Small intestine (tissue), 7 donors: Measurements from ENCODE around the gene PNLIP. TPM values are rescaled to one million over a fixed set of nuclear protein-coding genes. Genes with fewer than 3 reads are reported as not detected.

Experiments
- DNase-seq, 2 donors: peaks; one replicate each; pipeline versions ENCODE4 v3.0.0 to v3.0.0-alpha.2; 2013
- FAIRE-seq: peaks from 2 replicates; lab custom pipeline; 2012; peaks lifted over from hg19 to GRCh38; lab: Jason Lieb, UNC
- H3K27ac ChIP-seq, 3 donors: one replicate each; pipeline ENCODE4 v1.5.1; 2013; ENCODE audit warnings: low read length in 2 of 3, mild to moderate bottlenecking in 2 of 3, control low read depth in 1 of 3, inconsistent platforms in 1 of 3, low read depth in 1 of 3, moderate library complexity in 1 of 3
- H3K27me3 ChIP-seq, 3 donors: one replicate each; pipeline ENCODE4 v1.6.1; 2013; ENCODE audit warnings: low read length in 3 of 3, inconsistent platforms in 1 of 3; ENCODE audit not compliant: control insufficient read depth in 3 of 3, insufficient read depth in 3 of 3
- H3K36me3 ChIP-seq, 3 donors: one replicate each; pipeline ENCODE4 v1.6.1; 2013; ENCODE audit warnings: low read length in 3 of 3, inconsistent platforms in 1 of 3, low read depth in 1 of 3, mild to moderate bottlenecking in 1 of 3, moderate library complexity in 1 of 3; ENCODE audit not compliant: control insufficient read depth in 3 of 3, insufficient read depth in 2 of 3
- H3K4me1 ChIP-seq, 3 donors: one replicate each; pipeline ENCODE4 v1.6.1; 2013; ENCODE audit warnings: low read length in 2 of 3, inconsistent platforms in 1 of 3, low read depth in 1 of 3, mild to moderate bottlenecking in 1 of 3, moderate library complexity in 1 of 3; ENCODE audit not compliant: control insufficient read depth in 3 of 3, insufficient read depth in 2 of 3
- H3K4me3 ChIP-seq, 3 donors: one replicate each; pipeline ENCODE4 v1.5.1; 2013; ENCODE audit warnings: low read length in 3 of 3, control low read depth in 1 of 3, inconsistent platforms in 1 of 3, low read depth in 1 of 3, mild to moderate bottlenecking in 1 of 3, moderate library complexity in 1 of 3
- H3K9me3 ChIP-seq, 2 donors: one replicate each; pipeline ENCODE4 v1.6.1; 2013; ENCODE audit warnings: low read depth in 1 of 2, low read length in 1 of 2; ENCODE audit not compliant: control insufficient read depth in 2 of 2, insufficient read depth in 1 of 2
- WGBS, 3 donors: extraction: QIAGEN DNeasy Blood & Tissue Kit; methylation state at CpG; one replicate each; pipeline ENCODE4 v1.1.7; 2013; 5-methylcytosine and 5-hydroxymethylcytosine counted together
- polyA plus RNA-seq, 4 donors: library from polyadenylated mRNA; stranded (reverse) in 3 of 4; unstranded in 1 of 4; fragments of 200-250 nt in 3 of 4; fragments of 120-200 nt in 1 of 4; gene quantifications; one replicate each; pipeline versions ENCODE4 v1.2.1 to v1.2.3, GENCODE V29; 2013
- donor health status: healthy with polysubstance abuse.
- donor health status: control.
- donor health status: control.
- donor health status: Bipolar disorder and iron deficiency.
- donor health status: healthy.

Gene PNLIP
- polyA plus RNA-seq, 4 donors = 2.2 to 2.4 TPM; not detected in 2

DNA sequence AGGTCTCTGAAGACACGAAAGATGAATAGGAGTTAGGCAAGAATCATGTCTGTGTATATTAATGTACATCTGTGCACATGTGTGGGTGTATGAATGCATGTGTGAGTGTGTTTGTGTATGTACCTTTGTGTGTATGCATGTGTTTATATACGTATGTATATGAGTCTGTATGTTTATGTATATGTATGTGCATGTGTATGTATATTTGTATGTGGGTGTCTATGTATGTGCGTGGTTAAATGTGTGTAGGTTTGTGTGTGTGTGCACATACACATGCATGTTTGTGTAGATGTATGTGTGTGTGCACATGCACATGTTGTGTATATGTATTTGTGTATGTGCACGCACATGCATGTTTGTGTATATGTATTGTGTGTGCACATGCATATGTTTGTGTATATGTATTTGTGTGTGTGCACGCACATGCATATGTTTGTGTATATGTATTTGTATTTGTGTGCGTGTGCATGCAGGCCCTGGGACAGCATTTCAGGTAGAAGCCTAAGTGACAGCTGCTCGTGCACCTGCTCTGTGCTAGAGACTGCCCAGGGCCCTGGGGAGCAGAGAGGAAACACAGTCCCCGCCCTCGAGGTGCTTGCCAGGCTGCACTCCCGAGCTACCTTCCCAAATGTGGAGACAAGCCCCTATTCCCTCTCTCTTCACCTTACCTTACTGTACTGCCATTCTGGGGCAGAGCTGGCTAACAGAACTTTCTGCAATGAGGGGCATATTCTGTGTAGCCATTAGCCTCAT, 57.1 kb downstream of the PNLIP start:
- DNase-seq = no peak
- FAIRE-seq = no peak
- Histone ChIP-seq H3K27ac (no peak overlapping the region), H3K4me3 (no peak overlapping the region), H3K27me3 (no peaks in the 10 kb centered on the region), H3K9me3 (no peaks in the 10 kb centered on the region), H3K4me1 (peaks cover 0 to under 1% (median 0%) of the 10 kb centered on the region in 3 donors), H3K36me3 (peaks cover 0 to 13% (median 2%) of the 10 kb centered on the region in 3 donors)
- 52 to 72% (median 64%) methylated on average over 10 of the region's 10 CpGs for WGBS, 3 donors

GRCh38 chr10:116606061-116606483, 60.3 kb downstream of the PNLIP start:
- H3K4me3 ChIP-seq = no peak overlapping the region
- no peak for DNase-seq
- no peak overlapping the region for H3K27ac ChIP-seq
- no peak for FAIRE-seq
- H3K27me3 ChIP-seq = no peaks in the 10 kb centered on the region
- H3K9me3 ChIP-seq = peaks cover 0 to 7% of the 10 kb centered on the region in 2 donors
- peaks cover 0 to 17% (median 5%) of the 10 kb centered on the region in 3 donors for H3K4me1 ChIP-seq
- 37 to 60% (median 38%) methylated on average over 8 of the region's 8 CpGs for WGBS, 3 donors
- peaks cover 0 to 13% (median 2%) of the 10 kb centered on the region in 3 donors for H3K36me3 ChIP-seq

GRCh38 chr10:116607336-116607735, 61.6 kb downstream of the PNLIP start:
- peaks cover 0 to 7% of the 10 kb centered on the region in 2 donors for H3K9me3 ChIP-seq
- no peak overlapping the region for H3K27ac ChIP-seq
- DNase-seq (no peak), FAIRE-seq (no peak)
- peaks cover 0 to 11% (median 2%) of the 10 kb centered on the region in 3 donors for H3K36me3 ChIP-seq
- H3K4me1 ChIP-seq = peaks cover 4 to 28% (median 8%) of the 10 kb centered on the region in 3 donors
- H3K4me3 ChIP-seq = no peak overlapping the region
- H3K27me3 ChIP-seq = no peaks in the 10 kb centered on the region
- WGBS, 3 donors = 42 to 58% (median 43%) methylated on average over 6 of the region's 6 CpGs

- H3K36me3 ChIP-seq = peaks cover 0 to 9% (median 2%) of the 10 kb centered on the region in 3 donors
- no peaks in the 10 kb centered on the region for H3K27me3 ChIP-seq
- peaks cover 6 to 36% (median 11%) of the 10 kb centered on the region in 3 donors for H3K4me1 ChIP-seq
- no peak for FAIRE-seq
- peak overlapping the region; percentile 5 to 81 (median 67) for H3K27ac ChIP-seq
- peak overlapping the region; percentile 21 to 84 (median 68) for H3K4me3 ChIP-seq
- H3K9me3 ChIP-seq = peaks cover 0 to 7% of the 10 kb centered on the region in 2 donors
- DNase-seq = peak; percentile 48 to 72
- WGBS, 3 donors = 9 to 27% (median 22%) methylated on average over 40 to 41 of the region's 41 CpGs
Measured at GRCh38 chr10:116608686-116609594, 63.2 kb downstream of the PNLIP start.

DNA sequence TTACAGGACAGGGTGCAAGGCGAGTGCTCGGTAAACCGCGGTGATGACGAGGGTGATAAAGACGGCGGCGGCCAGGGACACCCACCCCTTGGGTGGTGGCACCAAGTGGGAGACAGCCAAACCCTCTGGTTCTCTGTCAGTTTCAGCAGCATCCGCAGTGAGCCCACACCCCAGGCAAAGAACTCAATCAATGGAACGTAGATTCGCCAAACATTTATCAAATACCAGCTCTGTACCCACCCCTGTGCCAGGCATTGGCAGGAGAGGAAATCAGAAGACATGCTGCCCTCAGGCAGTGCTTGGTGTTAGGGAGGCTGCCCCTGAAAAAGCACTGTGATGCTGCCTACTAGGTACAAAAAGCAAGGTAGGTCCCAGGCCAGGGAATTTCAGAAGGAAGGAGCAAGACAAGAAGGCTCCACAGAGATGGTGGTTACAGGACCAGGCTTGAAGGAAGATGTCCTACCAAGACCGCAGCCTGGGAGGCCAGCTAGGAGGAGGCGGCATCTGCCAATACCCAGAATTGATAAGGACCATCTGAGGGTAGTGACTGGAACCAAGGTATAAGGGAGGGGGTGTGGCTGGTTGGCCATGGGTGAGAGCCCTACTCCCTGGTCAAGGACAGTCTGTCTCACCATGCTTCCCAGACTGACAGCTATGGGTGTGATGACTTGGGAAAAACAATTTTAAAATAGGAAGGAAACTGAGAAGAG, 64.9 kb downstream of the PNLIP start:
- no peak for FAIRE-seq
- WGBS, 3 donors = 90 to 94% (median 91%) methylated on average over 13 of the region's 13 CpGs
- peaks cover 0 to 9% (median 0%) of the 10 kb centered on the region in 3 donors for H3K36me3 ChIP-seq
- DNase-seq = no peak
- no peak overlapping the region for H3K4me3 ChIP-seq
- peak overlapping the region; percentile 15 to 76 (median 72) for H3K27ac ChIP-seq
- peaks cover 0 to 15% of the 10 kb centered on the region in 2 donors for H3K9me3 ChIP-seq
- no peaks in the 10 kb centered on the region for H3K27me3 ChIP-seq
- peaks cover 6 to 36% (median 11%) of the 10 kb centered on the region in 3 donors for H3K4me1 ChIP-seq

DNA sequence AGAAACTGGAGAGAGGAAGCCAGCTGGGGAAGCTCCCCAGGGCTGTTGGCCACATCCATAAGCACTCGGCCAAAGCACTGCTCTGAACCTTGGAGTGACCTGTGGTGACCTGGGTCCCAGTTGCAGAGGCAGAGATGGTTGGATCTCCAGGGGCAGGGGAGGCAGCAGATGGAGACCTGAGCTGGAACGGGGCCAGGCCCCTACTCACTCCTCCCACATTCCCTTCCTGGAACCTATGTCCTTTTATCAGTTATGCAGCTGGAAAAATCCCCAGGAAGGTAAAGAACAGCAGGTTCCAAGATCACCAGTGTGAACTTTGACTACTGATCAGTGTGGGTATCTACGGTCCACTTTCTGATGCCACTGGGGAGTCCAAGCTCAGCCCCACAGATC, 65.4 kb downstream of the PNLIP start:
- H3K4me1 ChIP-seq = peaks cover 6 to 36% (median 11%) of the 10 kb centered on the region in 3 donors
- 21 to 58% (median 24%) methylated on average over 3 of the region's 3 CpGs for WGBS, 3 donors
- H3K4me3 ChIP-seq = no peak overlapping the region
- FAIRE-seq (no peak), DNase-seq (peak; percentile 76 to 94)
- peaks cover 0 to 5% (median 0%) of the 10 kb centered on the region in 3 donors for H3K36me3 ChIP-seq
- H3K27ac ChIP-seq = peak overlapping the region; percentile 15 to 76 (median 72)
- peaks cover 0 to 15% of the 10 kb centered on the region in 2 donors for H3K9me3 ChIP-seq
- H3K27me3 ChIP-seq = no peaks in the 10 kb centered on the region

GRCh38 chr10:116612107-116612769, 66.5 kb downstream of the PNLIP start:
- Histone ChIP-seq H3K27ac (peak overlapping the region in 1 of 3 donors; percentile 72), H3K4me1 (peaks cover 6 to 36% (median 11%) of the 10 kb centered on the region in 3 donors), H3K36me3 (no peaks in the 10 kb centered on the region), H3K27me3 (no peaks in the 10 kb centered on the region), H3K4me3 (no peak overlapping the region), H3K9me3 (peaks cover 0 to 15% of the 10 kb centered on the region in 2 donors)
- no peak for FAIRE-seq
- WGBS, 3 donors = 68 to 81% (median 75%) methylated on average over 8 of the region's 8 CpGs
- no peak for DNase-seq
